ENCODE measurements around the gene DCP2.

DNA sequence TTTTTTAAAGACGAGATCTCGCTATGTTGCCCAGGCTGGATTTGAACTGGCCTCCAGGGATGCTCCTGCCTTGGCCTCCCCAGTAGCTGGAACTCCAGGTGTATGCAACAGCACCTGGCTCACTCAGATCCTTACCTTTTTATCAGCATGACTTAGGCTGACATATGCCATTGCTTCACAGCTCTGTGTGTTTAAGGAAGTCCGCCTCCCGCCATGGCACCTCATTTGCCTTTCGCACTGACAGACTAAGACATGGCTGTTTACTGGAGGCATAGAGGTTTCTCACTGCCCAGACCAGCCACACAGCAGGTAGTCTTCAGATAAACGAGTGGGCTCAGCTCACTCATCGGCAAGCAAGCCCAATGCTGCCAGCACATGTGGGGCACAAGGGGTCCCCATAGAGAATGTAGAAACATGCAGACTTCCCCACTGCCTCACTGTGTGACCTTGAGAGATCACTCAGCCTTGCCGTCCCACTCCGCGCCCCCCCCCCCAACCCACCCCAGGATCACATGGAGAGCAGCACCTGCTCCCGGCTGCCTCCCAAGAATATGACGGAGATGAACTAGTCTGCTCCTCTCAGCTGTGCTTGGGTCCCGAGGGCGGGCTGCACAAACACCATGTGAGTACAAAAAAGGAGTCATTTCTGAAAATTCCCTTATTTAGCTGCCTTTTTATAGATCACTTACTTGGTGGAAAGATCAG is 62.8 kb downstream of the DCP2 start:
- TF ChIP-seq POLR2A (IDR thresholded peaks at IDR 0.05): no peak
- TF ChIP-seq, protein P1, sequence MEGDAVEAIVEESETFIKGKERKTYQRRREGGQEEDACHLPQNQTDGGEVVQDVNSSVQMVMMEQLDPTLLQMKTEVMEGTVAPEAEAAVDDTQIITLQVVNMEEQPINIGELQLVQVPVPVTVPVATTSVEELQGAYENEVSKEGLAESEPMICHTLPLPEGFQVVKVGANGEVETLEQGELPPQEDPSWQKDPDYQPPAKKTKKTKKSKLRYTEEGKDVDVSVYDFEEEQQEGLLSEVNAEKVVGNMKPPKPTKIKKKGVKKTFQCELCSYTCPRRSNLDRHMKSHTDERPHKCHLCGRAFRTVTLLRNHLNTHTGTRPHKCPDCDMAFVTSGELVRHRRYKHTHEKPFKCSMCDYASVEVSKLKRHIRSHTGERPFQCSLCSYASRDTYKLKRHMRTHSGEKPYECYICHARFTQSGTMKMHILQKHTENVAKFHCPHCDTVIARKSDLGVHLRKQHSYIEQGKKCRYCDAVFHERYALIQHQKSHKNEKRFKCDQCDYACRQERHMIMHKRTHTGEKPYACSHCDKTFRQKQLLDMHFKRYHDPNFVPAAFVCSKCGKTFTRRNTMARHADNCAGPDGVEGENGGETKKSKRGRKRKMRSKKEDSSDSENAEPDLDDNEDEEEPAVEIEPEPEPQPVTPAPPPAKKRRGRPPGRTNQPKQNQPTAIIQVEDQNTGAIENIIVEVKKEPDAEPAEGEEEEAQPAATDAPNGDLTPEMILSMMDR (IDR thresholded peaks at IDR 0.05): no peak
- TF ChIP-seq EP300 (IDR thresholded peaks at IDR 0.05): no peak
